NCI-H1092 treated with DMSO at 0.1 percent for 48 hours (cell line): ENCODE results near the gene TVP23C.
A peak's percentile ranks its signal among the peaks of the same experiment; 100 is the strongest.

Source experiments
- DNase-seq: peaks from one replicate; lab custom pipeline; 2025; lab: John Stamatoyannopoulos, UW

The TVP23C gene

GRCh38 chr17:15465045-15465701, 98.1 kb downstream of the TVP23C start:
- DNase-seq = no peak

- no peak for DNase-seq
Measured at GRCh38 chr17:15464231-15464985, 98.9 kb downstream of the TVP23C start.

- peak; percentile 22 for DNase-seq
Measured at GRCh38 chr17:15462976-15463772, 100.1 kb downstream of the TVP23C start.

GRCh38 chr17:15457723-15458094, 105.6 kb downstream of the TVP23C start:
- DNase-seq = no peak

GRCh38 chr17:15456972-15457722, 106.1 kb downstream of the TVP23C start:
- peak; percentile 60 for DNase-seq

- DNase-seq = no peak
Measured at GRCh38 chr17:15456496-15456895, 106.8 kb downstream of the TVP23C start.

GRCh38 chr17:15454346-15454745, 108.9 kb downstream of the TVP23C start:
- DNase-seq = no peak

- no peak for DNase-seq
Measured at GRCh38 chr17:15453782-15454181, 109.5 kb downstream of the TVP23C start.

GRCh38 chr17:15453246-15453645, 110.0 kb downstream of the TVP23C start:
- DNase-seq = no peak

GRCh38 chr17:15452746-15453145, 110.5 kb downstream of the TVP23C start:
- no peak for DNase-seq
